HTR-8/SVneo (cell line): ENCODE measurements around the gene SLC6A9.

ENCODE experiments used
- DNase-seq: peaks from one replicate; pipeline ENCODE4 v3.0.0; 2011; ENCODE audit warnings: low spot score, mixed read lengths; ENCODE audit not compliant: insufficient read length
- FAIRE-seq: peaks from 2 replicates; lab custom pipeline; 2011; peaks lifted over from hg19 to GRCh38; lab: Jason Lieb, UNC

The SLC6A9 gene

DNA sequence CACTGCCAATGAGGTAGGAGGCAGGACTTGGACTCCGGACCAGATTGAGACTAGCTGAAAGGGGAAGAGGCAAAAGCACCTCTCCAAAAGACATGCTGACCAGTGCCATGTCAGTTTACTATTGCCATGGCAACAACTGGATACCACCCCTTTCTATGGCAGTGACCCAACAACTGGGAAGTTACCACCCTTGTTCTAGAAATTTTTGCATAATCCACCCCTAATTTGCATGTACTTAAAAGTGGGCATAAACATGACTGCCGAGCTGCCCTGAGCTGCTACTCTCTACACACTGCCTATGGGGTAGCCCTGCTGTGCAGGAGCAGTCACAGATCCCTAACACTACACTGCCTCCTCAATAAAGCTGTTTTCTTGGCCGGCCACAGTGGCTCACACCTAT, 19.0 kb upstream of the SLC6A9 start:
- FAIRE-seq (no peak), DNase-seq (no peak)

DNA sequence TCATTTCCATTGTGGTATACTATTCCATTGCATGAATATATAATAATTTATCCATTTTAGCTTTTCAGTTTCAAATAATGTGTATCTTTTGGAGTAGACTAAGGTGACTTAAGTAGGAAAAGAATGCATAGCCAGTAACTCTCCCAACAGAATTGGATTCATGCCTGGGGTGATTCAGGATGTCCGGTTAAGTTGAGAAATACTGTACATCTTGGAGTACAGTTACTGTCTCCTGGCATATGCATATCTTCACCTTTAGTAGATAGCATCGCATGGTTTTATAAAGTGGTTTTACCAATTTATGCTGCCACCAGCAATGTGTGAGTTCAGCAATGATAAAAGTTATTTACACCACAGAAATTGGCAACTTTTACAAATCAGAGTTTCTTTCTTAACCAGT, 18.6 kb upstream of the SLC6A9 start:
- DNase-seq (peak; percentile 39), FAIRE-seq (peak; percentile 87)

DNA sequence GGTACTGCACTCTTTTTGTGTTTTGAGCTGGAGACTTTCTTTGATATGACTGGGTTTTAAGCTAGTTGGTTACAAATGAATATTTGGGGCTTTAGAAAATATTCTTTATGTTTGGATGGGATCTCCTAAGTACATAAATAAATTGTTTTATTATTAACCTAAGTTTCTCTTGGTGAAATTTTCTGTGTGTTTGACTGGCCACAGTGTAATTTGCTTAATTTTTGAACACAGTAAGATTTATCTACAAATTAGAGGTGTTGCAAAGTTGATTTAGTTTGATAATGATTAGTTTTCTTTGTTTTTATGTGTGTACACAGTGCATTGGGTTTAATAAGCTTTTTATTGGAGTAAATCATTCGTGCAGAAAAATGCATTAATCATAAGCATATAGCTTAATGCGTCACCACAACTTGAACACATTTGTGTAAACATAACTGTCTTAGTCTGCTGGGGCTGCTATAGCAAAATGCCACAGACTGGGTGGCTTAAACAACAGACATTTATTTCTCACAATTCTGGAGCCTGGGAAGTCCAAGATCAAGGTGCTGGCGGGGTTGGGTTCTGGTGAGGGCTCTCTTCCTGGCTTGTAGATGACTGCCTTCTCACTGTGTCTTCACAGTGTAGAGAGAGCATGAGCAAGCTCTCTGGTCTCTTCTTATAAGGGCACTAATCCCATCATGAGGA, 17.4 kb upstream of the SLC6A9 start:
- DNase-seq (no peak), FAIRE-seq (no peak)

DNA sequence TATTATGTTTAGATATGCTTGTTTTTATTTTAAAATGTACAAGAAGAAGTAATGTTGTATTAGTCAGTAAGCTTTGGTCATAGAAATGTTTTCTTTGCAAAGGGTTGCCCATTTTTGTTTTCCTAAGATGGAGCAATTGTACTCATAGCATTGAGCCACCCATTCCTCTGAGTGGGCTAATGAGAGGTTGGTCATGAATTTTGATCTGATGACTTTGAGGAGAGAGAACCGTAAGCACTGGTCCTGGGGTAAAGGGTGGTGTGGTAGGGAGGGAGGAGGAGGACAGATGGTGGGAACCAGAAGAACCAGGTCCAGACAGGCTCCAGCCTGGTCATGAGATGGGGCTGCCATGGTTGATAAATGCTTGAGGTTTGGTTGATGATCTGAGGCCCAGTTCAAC, 15.9 kb upstream of the SLC6A9 start:
- FAIRE-seq (no peak), DNase-seq (no peak)

DNA sequence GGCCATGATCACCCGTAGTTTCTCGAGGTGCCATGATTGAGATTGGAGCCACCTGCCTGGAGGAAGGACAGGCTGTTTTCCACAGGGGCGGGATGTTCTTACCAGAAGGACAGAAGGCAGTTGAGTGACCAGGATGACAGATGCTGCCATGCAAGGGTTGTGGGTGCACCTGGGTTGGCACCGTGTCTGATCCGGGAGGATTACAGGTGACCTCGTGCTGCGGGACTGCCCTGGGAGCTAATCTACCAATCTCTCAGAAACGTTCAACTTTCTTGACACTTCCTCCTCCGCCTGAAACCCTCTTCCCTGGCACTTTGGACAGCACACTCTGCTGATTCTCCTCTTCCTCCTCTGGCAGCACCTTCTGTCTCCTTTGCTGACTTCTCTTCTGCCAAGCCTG, 13.8 kb upstream of the SLC6A9 start:
- DNase-seq (no peak), FAIRE-seq (no peak)

DNA sequence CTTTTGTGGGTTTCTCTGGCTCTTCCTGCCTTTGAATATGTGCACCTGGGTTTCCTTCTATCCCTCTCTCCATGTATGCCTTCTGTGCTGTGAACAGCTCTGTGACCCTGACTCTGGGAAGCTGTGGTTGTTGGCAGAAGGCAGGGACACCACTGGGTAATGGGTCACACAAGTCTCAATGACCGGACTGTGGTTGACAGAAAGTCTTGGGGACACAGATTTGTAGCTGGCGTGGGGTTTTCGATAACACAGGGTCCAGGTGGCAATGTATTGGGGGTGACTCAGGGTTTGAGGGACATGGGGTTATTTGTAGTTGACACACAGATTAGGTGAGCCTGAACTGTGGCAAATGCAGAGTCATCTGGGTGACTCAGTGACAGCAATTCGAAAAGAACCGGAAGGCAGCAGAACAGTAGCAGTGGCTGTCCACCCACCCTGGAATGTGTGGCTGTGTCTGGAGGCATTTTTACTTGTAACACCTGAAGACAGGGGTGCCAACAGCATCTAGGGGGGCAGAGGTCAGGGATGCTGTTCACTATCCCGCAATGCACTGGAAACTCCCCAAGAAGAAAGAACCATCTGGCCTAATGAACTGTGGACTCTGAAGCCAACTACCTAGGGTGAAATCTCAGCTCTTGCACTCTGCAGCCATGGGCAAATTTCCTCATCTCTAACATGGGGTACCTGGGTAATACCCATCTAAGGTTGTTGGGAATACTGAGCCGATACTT, 13.0 kb upstream of the SLC6A9 start:
- no peak for DNase-seq
- FAIRE-seq = no peak

DNA sequence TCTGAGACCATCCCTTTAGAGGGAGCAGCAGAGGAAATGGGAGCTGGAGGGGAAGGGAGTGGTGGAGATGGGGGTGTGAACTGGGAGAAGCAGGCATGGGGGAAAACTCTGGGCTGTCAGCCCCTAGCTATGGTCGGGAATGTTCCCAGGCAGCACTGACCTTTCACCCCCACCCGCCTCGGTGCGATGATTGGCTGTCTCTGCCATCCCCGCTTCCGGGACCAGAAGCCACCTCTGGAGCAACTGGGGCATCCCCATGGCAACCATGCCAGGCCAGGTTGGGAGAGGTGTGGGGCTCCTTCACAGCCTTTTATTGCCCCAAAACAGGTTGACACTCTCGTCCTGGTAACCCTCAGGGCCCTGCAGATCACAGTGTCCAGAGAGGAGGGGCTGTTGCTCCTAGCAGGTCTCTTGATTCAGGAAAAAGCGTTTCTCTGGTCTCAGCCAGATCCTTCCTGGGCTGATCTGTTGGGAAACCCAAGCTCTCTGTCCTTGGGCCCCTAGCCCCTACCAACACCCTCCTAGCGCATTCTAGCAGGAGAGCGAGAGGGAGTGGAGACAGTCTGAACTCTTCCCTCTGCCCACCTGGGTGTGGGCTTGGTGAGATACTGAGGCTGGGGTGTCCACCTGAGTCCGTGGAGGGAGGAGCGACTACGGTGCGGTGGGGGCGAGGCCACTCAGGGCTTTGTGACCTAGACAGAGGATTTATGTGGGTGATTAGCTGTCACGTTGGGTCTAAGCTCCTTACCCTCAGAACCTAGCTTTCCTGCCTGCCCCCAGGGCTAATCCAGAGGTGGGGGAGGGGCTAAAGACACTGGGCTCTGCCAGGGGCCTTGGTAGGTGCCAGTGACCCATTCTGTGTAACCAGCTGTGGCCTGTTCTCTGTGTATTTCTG, 12.2 kb upstream of the SLC6A9 start:
- FAIRE-seq (no peak), DNase-seq (no peak)

DNA sequence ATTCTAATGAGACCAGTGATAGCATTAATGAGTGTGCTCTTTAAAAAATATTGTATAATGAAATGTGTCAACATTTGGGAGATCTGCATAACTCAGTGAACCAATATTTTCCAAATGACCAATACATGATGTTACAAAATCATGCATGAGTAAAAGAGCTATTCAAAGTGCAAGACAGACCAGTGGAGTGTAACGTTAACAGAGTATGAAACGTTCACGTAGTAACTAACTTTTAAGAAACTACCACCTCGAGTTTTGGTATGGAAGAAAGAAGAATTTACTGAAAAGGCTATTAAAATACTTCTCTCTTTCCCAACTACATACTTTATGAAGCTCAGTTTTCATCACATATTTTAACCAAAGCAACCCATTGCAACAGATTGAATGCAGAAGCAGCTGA, 9.6 kb upstream of the SLC6A9 start:
- no peak for FAIRE-seq
- DNase-seq = no peak

DNA sequence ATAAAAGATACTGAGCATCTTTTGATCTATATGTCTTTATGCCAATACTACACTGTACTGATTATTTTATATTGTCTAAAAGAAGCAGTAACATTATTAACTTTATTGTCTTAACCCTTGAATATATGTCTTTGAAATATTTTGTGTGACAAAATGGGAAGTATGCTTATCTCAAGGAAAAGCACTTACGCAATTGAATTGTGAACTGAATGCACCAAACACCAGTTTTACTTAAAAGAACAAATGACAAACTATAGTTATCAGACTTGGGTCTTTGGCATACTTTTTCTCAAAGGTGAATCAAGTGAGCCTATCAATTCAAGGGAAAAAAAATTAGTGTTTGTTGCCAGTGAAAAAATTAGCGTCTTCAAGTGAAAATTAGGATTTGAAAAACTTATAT, 9.2 kb upstream of the SLC6A9 start:
- FAIRE-seq (no peak), DNase-seq (no peak)

DNA sequence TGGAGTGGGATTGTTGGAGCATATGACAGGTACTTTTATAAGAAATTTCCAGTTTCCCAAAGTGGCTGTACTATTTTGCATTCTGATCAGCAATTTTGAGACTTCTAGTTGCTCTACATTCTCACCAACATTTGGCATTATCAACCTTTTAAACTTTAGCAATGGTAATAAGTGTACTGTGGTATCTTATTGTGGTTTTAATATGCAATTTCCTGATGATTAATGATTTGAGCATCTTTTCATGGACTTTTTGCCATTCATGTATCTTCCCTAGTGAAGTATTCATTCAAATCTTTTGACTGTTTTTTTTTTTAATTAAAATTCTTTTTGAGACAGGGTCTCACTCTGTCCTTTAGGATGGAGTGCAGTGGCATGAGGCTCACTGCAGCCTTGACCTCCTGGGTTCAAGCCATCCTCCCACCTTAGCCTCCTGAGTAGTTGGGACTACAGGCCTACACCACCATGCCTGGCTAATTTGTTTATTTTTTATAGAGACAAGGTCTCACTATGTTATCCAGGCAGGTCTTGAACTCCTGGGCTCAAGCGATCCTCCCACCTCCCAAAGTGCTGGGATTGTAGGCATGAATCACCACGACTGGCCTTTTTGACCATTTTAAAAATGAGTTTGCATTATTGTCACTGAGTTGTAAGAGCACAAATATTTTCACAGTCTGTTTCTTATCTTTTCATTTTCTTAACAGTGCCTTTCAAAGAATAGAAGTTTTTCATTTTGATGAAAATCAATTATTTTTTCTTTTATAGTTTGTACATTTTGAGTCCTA, 7.8 kb upstream of the SLC6A9 start:
- DNase-seq (no peak), FAIRE-seq (no peak)

DNA sequence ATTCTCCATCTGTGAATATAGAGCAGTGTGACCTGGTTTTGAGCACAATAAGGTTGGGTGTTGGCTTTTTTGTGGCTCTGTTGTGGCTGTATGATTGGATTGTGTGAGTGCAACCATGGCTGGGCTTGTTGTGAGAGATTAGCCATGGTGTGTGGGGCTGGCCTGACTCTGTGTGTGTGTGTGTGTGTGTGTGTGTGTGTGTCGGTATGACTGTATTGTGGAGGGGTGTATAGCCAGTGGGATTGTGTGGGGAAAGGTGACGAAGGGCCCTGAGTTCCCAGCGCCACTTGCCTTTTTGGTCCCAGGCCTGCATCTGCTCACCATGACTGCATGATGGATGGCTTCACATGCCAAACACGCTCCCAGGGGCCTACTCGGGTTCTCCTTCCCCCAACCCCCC, 5.9 kb upstream of the SLC6A9 start:
- FAIRE-seq (peak; percentile 16), DNase-seq (no peak)

DNA sequence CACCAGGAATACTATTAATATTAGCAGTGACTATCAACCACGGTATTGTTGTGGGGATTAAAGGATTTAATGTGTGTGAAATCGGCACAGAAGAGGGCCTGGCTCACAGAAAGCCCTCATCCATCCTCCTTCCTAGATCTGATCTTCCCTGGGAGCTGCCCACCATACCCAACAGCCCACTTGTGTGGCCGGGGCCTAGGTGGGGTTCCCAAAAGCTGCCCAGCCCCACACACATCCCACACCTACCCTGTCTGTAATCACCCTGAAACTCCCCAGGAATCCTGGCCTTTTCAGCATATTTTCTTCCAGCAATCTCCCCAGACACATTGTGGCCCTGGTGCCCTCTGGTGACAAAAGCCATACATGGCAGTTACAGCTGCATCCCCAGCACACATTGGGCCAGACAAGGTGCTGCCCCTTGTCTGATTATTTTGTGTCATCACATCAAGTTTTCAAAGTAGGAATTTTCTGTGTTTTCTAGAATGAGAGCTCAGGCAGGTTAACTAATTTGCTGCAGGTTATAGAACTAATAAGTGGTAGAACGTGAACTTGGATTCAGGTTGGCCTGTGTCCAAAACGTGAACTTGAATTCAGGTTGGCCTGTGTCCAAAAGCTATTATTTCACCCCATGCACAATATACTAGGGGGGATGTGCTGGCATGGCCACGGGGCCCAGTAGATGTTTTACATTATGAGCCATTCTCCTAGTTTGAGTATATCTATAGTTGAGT, 5.3 kb upstream of the SLC6A9 start:
- DNase-seq = peak; percentile 61
- peak; percentile 90 for FAIRE-seq

DNA sequence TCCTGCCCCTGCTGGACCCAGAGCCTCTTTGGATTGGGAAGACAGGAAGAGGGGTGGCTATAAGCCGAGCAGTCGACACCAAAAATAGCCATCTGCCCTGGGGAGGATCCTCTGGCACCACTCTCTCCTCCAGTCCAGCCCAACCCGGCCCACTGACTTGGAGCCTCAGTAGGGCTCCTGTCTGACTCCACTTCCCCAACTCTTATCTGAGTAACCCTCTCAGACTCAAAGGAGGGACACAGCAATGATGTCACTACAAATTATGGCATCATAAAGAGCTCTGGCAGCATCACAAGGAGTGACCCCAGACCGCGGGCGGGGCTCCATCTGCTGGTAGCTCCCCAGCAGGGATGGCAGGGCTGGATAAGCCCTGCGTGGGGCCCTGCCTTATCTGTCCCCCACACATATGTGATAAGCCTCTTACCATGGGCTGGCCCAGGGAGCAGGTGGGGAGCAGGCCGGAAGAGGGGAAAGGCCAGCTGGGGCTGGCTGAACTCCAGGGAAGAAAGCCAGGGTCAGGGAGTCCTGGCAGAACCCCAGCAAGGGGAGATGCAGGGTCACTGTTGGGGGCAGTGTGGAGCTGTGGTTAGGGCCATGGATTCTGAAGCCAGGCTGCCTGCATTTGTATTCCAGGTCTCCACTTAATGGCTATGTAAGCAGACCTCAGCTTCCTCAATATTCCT, 4.6 kb upstream of the SLC6A9 start:
- no peak for DNase-seq

DNA sequence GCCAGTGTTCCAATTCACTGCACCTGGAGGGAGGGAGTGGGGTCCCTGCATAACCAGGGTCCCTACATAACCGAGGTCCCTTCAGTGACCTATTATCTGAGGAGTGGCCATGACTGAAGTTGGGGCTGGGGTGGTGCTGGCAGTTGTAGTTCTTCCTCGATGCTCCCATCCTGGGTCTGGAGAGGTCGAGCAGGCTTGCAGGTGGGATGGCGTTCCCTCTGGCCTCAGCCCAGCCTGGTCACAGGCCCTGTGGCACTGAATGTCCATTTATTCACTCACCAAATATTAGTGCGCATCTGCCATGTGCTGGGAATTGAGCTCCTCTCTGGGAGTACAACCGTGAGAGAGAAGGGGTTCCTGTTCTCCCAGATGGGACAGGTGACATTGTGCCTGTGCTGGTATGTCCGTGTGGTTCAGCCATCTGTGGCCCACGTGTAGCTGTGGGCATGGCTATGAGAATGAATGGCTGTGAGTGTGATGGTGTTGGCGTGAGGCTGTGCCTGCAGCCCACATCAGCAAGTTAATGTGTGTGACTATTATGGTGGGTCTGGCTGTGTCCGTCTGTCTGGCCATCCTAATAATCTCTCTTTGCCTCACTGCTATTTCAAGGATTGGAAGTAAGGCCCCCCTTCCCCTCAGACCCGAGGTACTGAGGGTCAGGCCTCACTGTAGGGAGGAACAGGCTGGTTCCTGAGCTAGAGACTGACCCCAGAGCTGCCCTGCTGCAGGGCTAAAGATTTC, 3.9 kb upstream of the SLC6A9 start:
- DNase-seq (no peak), FAIRE-seq (peak; percentile 69)

More for the DNA sequence above, 4.6 kb upstream of the SLC6A9 start:
- FAIRE-seq = no peak

DNA sequence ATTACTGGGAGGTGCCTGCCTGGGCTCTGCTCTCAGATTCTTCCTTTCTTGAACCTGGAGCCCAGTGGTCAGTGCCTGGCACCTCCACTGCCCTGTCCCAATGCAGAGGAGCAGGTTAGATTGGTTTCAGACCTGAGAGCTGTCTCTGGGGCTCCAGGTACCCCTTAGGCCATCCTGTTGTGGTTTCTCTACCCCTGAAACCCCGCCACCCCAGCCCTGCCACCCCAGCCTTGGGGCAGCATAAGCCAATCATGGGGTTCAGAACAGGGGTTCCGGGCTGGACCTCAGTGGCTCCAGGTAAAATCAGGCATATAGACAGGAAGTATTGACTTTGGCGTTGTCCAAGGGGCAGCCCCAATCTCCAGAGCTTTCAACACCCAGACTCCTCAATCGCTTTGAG, 3.2 kb upstream of the SLC6A9 start:
- DNase-seq = no peak
- no peak for FAIRE-seq

DNA sequence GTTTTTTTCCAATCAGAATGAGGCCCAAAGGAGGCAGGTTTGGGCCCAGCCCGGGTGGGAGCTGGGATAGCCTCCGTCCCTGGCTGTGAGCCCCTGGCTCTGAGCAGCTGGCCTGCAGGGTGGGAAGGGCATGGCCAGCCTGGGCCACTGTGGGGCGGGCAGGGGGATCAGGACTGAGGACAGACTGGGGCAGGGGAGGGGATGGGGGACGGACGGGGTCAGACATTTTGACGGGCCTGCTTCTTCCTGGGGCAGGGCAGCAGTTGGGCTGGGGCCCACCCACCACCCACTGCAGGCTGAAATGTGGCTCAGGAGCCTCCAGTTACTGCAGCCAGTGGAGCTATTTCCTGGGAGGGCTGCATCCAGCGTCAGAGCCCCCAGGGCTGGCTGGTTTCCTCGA, 2.5 kb upstream of the SLC6A9 start:
- DNase-seq (no peak), FAIRE-seq (no peak)

DNA sequence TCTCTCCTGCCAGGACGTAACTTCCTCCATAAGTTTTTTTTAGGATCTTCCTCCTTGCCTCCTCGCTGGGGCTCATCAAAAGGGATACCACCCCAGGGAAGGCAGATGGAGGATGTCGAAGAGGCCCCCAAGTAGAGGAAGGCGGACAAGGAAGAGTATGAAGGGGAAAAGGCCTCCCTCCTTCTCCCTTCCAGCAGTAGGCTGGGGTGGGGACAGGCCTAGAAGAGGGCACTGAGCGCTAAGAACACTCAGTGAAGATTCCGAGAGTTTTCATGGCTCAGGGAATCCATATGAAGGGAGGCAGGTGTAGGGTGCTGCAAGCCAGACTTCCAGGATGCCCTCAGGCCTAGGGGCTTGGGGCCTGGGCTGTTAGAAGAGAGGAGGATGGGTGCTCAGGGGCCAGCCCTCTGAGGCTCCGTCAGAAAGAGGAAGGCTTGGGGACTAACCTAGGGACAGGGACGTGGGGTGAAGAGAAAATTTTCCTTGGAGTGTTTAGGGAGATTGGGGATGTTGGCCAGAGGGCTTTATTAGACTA, 1.8 kb upstream of the SLC6A9 start:
- no peak for DNase-seq
- no peak for FAIRE-seq

DNA sequence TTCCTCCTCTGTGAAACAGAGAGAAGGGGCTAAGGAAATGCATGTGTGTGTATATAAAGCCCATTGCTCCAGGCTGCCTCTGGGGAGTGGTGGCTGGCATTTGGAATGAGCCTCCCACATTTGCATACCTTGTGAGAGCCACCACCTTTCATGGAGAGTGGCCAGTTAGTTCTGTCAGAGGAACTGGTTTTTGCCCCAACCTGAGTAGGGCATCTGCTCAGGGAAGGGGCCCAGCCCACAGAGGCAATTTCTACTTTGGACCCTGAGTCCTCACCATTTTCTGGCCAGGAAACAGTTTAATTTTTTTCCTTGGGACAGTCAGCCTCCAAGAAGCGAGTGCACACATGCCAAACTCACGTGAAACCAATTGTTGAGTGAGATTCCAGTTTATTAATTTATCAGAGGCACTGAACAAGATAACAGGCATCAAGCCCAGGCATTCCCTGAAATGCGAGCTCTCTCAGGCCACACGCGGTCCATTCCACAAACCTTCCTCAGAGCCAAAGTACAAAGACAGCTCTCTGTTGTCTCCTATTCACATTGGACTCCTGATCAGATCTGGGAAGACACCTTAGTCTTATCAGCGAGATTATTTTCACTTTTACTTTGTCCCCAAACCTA, 1.0 kb upstream of the SLC6A9 start:
- FAIRE-seq (no peak), DNase-seq (no peak)
